HepG2 (cell line): ENCODE results near the gene OR52I2. TPM values are rescaled to one million over a fixed set of nuclear protein-coding genes. Genes with fewer than 3 reads are reported as not detected.

Source experiments
- ISL2 ChIP-seq: sonication (generic); formaldehyde crosslinking; IDR thresholded peaks from 2 replicates; pipeline ENCODE4 v1.5.0; 2020; ENCODE audit warnings: missing genetic modification reagents
- PCBP2 ChIP-seq: fragments of 200-400 bp; formaldehyde crosslinking; optimal IDR thresholded peaks from 2 replicates; pipeline ENCODE3; 2018; ENCODE audit warnings: low read length, low read depth; ENCODE audit not compliant: poor library complexity, severe bottlenecking
- POLR2G ChIP-seq: fragments of 200-400 bp; formaldehyde crosslinking; IDR thresholded peaks from 2 replicates; pipeline ENCODE4 v1.6.1; 2018; ENCODE audit warnings: mild to moderate bottlenecking, low read depth, low read length, moderate library complexity
- TRIM24 ChIP-seq: sonication (generic); formaldehyde crosslinking; IDR thresholded peaks from 2 replicates; pipeline ENCODE4 v1.8.0; 2022; ENCODE audit warnings: mild to moderate bottlenecking, missing genetic modification reagents
- ZNF317 ChIP-seq: sonication (generic); formaldehyde crosslinking; IDR thresholded peaks from 2 replicates; pipeline ENCODE4 v1.5.0; 2020; ENCODE audit warnings: mild to moderate bottlenecking, missing genetic modification reagents
- polyA plus RNA-seq, 8 experiments: library from polyadenylated mRNA; depleted of rRNA in 3 of 8; stranded (reverse) in 7 of 8; unstranded in 1 of 8; fragments of >200 nt; fragmentation: Illumina TruSeq in 4 of 8; extraction: Trizol in 4 of 8; gene quantifications; 2 replicates each; pipeline versions ENCODE4 v1.2.1 to v1.2.3, GENCODE V29; 2011 to 2016; ENCODE audit warnings: low read depth in 4 of 8, missing spikeins in 1 of 8, mixed read lengths in 1 of 8; ENCODE audit not compliant: insufficient read depth in 1 of 8
- total RNA-seq, 5 experiments: library from RNA; depleted of rRNA; stranded (reverse); fragments of >200 nt; fragmentation: Illumina TruSeq; extraction: Trizol; gene quantifications; 2 replicates each; pipeline ENCODE4 v1.2.3, GENCODE V29; 2016; ENCODE audit warnings: low read depth in 1 of 5
- TF ChIP-seq, protein P1 (sequence below): sonication (generic); formaldehyde crosslinking; IDR thresholded peaks from 2 replicates; pipeline ENCODE4 v1.4.0; 2020; ENCODE audit warnings: missing genetic modification reagents
- TF ChIP-seq, protein P2 (sequence below): sonication (generic); formaldehyde crosslinking; IDR thresholded peaks from 2 replicates; pipeline ENCODE4 v1.4.0; 2020; ENCODE audit warnings: low read depth, mild to moderate bottlenecking, missing genetic modification reagents

OR52I2 gene
- total and polyA plus RNA-seq, 2 of the 13 experiments (the other 11 are each of a cell fraction or from before 2014, with no cell fraction given) = not detected

DNA sequence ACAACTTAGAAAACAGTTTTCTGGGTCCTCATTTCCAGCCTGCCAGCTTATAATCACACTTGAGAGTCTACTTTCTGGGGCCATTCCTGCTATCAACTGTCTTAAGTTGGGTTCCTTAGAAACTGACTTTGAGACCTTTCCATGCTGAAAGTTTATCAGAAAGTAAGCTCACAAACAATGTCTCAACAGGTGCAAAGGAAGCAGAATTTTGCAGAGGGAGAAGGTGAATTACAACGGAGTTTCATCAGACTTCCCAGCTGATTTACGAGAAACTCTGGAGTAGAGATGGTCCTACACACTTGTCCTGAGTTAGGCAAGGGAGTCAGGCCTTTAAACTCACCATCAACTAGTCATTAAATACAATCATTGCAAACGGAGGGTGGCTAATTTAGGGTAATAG, 4.7 kb upstream of the OR52I2 start (continued):
- TF ChIP-seq, protein P1, sequence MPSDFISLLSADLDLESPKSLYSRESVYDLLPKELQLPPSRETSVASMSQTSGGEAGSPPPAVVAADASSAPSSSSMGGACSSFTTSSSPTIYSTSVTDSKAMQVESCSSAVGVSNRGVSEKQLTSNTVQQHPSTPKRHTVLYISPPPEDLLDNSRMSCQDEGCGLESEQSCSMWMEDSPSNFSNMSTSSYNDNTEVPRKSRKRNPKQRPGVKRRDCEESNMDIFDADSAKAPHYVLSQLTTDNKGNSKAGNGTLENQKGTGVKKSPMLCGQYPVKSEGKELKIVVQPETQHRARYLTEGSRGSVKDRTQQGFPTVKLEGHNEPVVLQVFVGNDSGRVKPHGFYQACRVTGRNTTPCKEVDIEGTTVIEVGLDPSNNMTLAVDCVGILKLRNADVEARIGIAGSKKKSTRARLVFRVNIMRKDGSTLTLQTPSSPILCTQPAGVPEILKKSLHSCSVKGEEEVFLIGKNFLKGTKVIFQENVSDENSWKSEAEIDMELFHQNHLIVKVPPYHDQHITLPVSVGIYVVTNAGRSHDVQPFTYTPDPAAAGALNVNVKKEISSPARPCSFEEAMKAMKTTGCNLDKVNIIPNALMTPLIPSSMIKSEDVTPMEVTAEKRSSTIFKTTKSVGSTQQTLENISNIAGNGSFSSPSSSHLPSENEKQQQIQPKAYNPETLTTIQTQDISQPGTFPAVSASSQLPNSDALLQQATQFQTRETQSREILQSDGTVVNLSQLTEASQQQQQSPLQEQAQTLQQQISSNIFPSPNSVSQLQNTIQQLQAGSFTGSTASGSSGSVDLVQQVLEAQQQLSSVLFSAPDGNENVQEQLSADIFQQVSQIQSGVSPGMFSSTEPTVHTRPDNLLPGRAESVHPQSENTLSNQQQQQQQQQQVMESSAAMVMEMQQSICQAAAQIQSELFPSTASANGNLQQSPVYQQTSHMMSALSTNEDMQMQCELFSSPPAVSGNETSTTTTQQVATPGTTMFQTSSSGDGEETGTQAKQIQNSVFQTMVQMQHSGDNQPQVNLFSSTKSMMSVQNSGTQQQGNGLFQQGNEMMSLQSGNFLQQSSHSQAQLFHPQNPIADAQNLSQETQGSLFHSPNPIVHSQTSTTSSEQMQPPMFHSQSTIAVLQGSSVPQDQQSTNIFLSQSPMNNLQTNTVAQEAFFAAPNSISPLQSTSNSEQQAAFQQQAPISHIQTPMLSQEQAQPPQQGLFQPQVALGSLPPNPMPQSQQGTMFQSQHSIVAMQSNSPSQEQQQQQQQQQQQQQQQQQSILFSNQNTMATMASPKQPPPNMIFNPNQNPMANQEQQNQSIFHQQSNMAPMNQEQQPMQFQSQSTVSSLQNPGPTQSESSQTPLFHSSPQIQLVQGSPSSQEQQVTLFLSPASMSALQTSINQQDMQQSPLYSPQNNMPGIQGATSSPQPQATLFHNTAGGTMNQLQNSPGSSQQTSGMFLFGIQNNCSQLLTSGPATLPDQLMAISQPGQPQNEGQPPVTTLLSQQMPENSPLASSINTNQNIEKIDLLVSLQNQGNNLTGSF (CRISPR knock-in tag) = no peak
- TF ChIP-seq ISL2 = no peak
- TF ChIP-seq ZNF317 (CRISPR knock-in tag) = no peak
- no peak for TF ChIP-seq POLR2G
- TF ChIP-seq PCBP2 = no peak
- no peak for TF ChIP-seq TRIM24
- TF ChIP-seq, protein P2, sequence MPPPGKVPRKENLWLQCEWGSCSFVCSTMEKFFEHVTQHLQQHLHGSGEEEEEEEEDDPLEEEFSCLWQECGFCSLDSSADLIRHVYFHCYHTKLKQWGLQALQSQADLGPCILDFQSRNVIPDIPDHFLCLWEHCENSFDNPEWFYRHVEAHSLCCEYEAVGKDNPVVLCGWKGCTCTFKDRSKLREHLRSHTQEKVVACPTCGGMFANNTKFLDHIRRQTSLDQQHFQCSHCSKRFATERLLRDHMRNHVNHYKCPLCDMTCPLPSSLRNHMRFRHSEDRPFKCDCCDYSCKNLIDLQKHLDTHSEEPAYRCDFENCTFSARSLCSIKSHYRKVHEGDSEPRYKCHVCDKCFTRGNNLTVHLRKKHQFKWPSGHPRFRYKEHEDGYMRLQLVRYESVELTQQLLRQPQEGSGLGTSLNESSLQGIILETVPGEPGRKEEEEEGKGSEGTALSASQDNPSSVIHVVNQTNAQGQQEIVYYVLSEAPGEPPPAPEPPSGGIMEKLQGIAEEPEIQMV = no peak
- TF ChIP-seq, all 625 proteins: peak for 0
